Right ventricle myocardium superior (tissue), 1 donor: ENCODE data around the gene RETNLB. TPM values are rescaled to one million over a fixed set of nuclear protein-coding genes. Genes with fewer than 3 reads are reported as not detected.

Experiments used
- ATAC-seq: fragments of 200-7000 bp; cut with Tn5 transposase; one replicate; pipeline ENCODE4 v1.9.1; 2020; ENCODE audit warnings: mild to moderate bottlenecking; ENCODE audit not compliant: poor library complexity
- DNase-seq: peaks from one replicate; pipeline ENCODE4 v3.0.0-alpha.2; 2020
- intact Hi-C: fragments of 100-400 bp; cut with DNase I; formaldehyde crosslinking; loops from one replicate; pipeline ENCODE4 v1.11.2; 2022
- long read RNA-seq: library from polyadenylated mRNA; unstranded; transcript quantifications from one replicate; pipeline ENCODE4 v2.0.0, GENCODE V29; 2021
- total RNA-seq: library from RNA; stranded (reverse); fragmentation: NEBNext Ultra II Directional; extraction: Animal tissue kit (Norgen Biotek cat#: 25700); gene quantifications from one replicate; pipeline ENCODE4 v1.2.1, GENCODE V29; 2021
- donor health status: DM: no; HTN: yes; CAD: no; lungs with severe emphysema.

Gene RETNLB
- not detected for total RNA-seq
- long read RNA-seq: 0 reads

- intact Hi-C loops: no loop called here
- DNase-seq: no peak
- ATAC-seq: no peak
These were observed at the start of gene RETNLB for GRCh38 chr3:108757404-108757982. Gene RETNLB, minus strand, starts transcription at chr3:108757410. Its CDS starts 225 bp downstream, at chr3:108757185.

- ATAC-seq (no peak), DNase-seq (no peak)
- intact Hi-C loops: no loop called here
These were observed 49.1 kb upstream of the RETNLB start for GRCh38 chr3:108806316-108806715.

- intact Hi-C loops: no loop called here
- DNase-seq: no peak
- ATAC-seq: no peak
These were observed 47.8 kb upstream of the RETNLB start for GRCh38 chr3:108804966-108805365.

GRCh38 chr3:108804437-108804836, 47.2 kb upstream of the RETNLB start:
- ATAC-seq (no peak), DNase-seq (no peak)
- intact Hi-C loops: no loop called here

- ATAC-seq (no peak), DNase-seq (no peak)
- intact Hi-C loops: no loop called here
These were observed 34.3 kb upstream of the RETNLB start for GRCh38 chr3:108791473-108791872.

- no peak for DNase-seq
These were observed 23.0 kb upstream of the RETNLB start for GRCh38 chr3:108780235-108780634.

GRCh38 chr3:108779496-108779895, 22.3 kb upstream of the RETNLB start:
- no peak for ATAC-seq
- no peak for DNase-seq
- intact Hi-C loops: no loop called here

More at GRCh38 chr3:108780235-108780634, 23.0 kb upstream of the RETNLB start:
- intact Hi-C loops: no loop called here
- ATAC-seq: no peak

- ATAC-seq: no peak
- intact Hi-C loops: no loop called here
These were observed 18.4 kb upstream of the RETNLB start for GRCh38 chr3:108775649-108776048.

GRCh38 chr3:108767253-108767652, 10.0 kb upstream of the RETNLB start:
- intact Hi-C loops: no loop called here
- ATAC-seq (no peak), DNase-seq (no peak)

More at GRCh38 chr3:108775649-108776048, 18.4 kb upstream of the RETNLB start:
- no peak for DNase-seq

GRCh38 chr3:108755686-108756085, 1.5 kb downstream of the RETNLB start:
- intact Hi-C loops: no loop called here
- ATAC-seq (no peak), DNase-seq (no peak)

GRCh38 chr3:108744762-108745161, 12.4 kb downstream of the RETNLB start:
- ATAC-seq (no peak), DNase-seq (no peak)
- intact Hi-C loops: no loop called here

GRCh38 chr3:108742929-108743328, 14.3 kb downstream of the RETNLB start:
- ATAC-seq: no peak
- intact Hi-C loops: no loop called here
- no peak for DNase-seq

- DNase-seq (no peak), ATAC-seq (no peak)
- intact Hi-C loops: no loop called here
These were observed 20.4 kb downstream of the RETNLB start for GRCh38 chr3:108736821-108737220.

GRCh38 chr3:108728934-108729333, 28.3 kb downstream of the RETNLB start:
- ATAC-seq (no peak), DNase-seq (no peak)
- intact Hi-C loops: no loop called here

- ATAC-seq (no peak), DNase-seq (no peak)
- intact Hi-C loops: no loop called here
These were observed 29.1 kb downstream of the RETNLB start for GRCh38 chr3:108728105-108728504.

- intact Hi-C loops: no loop called here
- DNase-seq: no peak
- no peak for ATAC-seq
These were observed 33.1 kb downstream of the RETNLB start for GRCh38 chr3:108724101-108724500.

- ATAC-seq (no peak), DNase-seq (no peak)
- intact Hi-C loops: no loop called here
These were observed 34.5 kb downstream of the RETNLB start for GRCh38 chr3:108722724-108723123.

GRCh38 chr3:108719178-108719806, 37.9 kb downstream of the RETNLB start:
- intact Hi-C loops: no loop called here
- ATAC-seq (no peak), DNase-seq (no peak)

GRCh38 chr3:108718454-108718853, 38.8 kb downstream of the RETNLB start:
- ATAC-seq (no peak), DNase-seq (no peak)
- intact Hi-C loops: no loop called here

- DNase-seq: no peak
- intact Hi-C loops: no loop called here
- ATAC-seq: no peak
These were observed 43.4 kb downstream of the RETNLB start for GRCh38 chr3:108713816-108714215.
